HG03025 (cell line): ENCODE measurements around the gene MED12L.

Experiments
- ATAC-seq: cut with Tn5 transposase; IDR thresholded peaks from one replicate; pipeline ENCODE4 v1.9.1; 2021; ENCODE audit warnings: mild to moderate bottlenecking, moderate library complexity; ENCODE audit not compliant: unreplicated experiment, low FRiP score

MED12L gene

DNA sequence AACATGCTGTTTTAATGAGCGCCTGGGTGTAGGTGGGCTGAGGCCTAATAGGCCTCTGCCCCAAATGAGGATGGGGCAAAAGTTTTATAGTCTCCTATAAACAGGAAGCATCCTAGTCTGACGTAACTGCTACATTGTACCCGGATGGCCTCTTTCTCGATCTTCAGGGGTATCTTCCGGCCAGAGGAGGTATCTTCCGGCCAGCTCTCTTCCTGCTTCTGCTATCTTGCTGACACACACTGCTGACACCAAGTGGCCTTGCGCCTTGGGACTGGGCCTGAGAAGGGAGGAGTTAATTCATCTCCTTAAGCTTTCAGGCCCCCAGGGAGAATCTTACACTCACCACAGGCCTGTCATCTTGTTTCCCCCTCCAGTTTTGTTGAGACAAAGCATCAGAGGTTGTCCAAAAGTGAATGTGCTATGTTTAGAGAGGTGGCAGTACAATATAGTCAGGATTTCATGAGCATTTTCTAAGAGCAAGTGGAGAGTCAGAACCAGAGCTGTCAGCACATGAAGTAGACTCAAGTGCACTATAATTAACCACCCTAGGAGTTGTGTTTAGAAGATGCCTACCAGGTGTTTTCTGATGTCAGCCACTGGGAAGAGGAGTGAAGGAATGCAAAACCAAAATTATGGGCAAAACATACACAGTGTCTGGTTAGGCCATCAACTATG lies 391.0 kb downstream of the MED12L start:
- ATAC-seq = no peak

DNA sequence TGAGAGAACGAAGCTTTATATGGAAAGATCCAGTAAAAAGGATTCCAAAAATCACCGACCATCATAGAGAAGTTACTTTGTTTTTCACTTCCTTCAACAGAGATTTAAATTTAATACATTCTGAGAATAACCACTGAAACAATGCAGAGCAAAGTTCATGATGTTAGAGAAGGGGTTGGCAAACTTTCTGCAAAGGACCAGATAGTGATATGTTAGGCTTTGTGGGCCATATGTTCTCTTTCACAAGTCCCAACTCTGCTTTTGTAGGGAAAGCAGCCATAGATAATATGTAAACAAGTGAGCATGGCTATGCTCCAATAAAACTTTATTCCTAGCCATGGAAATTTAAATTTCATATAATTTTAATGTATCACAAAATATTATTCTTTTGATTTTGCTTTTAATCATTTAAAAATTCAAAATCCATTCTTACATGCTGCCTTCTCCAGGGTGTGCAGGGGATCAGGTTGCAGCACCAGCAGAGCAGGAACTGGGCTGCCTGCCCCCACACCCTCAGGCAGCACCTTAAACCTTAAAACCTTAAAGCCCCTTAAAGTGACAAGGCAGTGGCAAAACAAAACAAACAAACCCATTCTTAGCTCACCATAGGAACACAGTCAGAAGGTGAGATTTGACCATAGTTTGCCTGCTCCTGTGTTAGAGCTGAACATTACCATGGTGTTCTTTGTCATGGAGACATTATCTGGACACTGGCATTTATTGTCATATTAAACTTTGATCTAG lies 392.3 kb downstream of the MED12L start:
- ATAC-seq = no peak

DNA sequence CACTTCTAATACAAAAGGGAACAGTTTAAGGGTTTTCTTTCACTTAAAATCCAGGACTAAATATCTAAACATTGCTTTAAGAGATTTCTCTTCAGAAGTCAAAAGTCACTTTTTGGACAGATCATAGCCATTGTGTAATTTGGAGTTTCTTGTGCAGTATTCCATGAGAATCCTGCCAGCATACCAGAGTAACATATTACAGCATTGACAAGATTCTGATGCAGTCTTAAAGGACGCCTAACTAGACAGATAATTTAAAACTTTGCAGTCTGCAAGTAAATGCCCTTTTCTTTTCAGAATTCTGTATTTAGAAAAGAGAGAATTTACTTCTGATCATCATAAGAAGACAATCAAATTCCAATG lies 392.9 kb downstream of the MED12L start:
- no peak for ATAC-seq

DNA sequence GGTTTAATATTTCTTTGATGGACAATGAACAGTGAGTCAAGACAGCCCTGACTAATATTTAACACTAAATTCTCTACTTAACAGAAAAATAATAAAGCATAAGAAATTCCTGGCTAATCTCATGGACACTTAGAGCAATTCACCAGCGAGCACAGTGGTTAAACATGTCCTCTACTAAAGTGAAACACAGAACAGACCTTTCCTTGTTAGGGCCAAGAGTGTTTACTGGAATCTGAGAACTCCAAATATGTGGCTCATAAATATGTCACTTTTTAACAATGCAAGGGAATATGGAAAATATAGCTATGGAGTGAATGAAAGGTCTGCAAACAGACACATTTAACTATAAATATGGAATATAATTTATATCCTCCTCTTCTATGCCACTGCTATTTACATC lies 394.0 kb downstream of the MED12L start:
- no peak for ATAC-seq

DNA sequence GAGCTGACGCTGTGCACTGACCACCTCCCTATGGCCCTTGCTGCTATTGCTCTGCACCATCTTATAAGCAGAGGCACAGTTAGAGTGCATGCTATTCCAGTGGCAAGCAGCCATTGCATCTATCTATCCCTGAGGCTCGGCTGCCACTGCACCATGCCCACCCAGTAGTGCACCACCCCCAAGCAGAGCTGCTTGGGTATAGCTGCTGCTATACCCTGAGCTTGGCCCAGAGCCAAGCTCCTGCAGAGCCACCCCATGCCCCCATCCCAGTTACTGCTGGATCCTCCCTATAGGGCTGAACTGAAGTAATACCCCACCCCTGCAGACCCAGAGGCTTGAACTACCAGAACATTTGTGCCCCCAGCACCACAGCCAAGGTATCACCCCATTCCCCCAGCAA lies 395.0 kb downstream of the MED12L start:
- ATAC-seq = no peak

DNA sequence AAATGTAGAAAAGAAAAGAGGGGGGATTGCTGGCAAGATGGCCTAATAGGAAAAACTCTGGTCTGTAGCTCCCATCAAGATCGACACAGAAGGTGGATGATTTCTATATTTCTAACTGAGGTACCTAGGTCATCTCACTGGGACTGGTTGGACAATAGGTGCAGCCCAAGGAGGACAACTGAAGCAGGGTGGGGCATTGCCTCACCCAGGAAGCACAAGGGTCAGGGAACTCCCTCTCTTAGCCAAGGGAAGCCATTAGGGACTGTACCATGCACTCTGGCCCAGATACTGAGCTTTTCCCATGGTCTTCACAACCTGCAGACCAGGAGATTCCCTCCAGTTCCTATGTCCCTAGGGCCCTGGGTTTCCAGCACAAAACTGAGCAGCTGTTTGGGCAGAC lies 398.0 kb downstream of the MED12L start:
- no peak for ATAC-seq

DNA sequence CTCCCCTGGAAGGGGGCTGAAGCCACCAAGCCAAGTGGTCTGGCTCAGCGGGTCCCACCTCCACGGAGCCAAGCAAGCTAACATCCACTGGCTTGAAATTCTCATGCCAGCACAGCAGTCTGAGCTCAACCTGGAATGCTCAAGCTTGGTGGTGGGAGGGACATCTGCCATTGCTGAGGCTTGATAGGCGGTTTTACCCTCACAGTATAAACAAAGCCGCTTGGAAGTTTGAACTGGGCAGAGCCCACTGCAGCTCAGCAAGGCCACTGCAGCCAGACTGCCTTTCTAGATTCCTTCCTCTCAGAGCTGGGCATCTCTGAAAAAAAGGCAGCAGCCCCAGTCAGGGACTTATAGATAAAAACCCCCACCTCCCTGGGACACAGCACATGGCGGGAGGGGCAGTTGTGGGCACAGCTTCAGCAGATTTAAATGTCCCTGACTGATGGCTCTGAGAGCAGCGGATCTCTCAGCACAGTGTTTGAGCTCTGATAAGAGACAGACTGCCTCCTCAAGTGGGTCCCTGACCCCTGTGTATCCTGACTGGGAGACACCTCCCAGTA lies 398.6 kb downstream of the MED12L start:
- no peak for ATAC-seq
